OCI-LY7 (cell line): ENCODE results near the gene GOLGA7B. TPM values are rescaled to one million over a fixed set of nuclear protein-coding genes. Genes with fewer than 3 reads are reported as not detected.

Experiments used
- BruUV-seq: library from RNA; stranded (reverse); fragments of 400-500 nt; replicated peaks from 2 replicates; lab custom pipeline; 2021; lab: Mats Ljungman, UMichigan
- CTCF ChIA-PET: fragments of 300-600 bp; sonication (Branson Sonifier 250); formaldehyde crosslinking; loops from one replicate; lab custom pipeline; 2022; ENCODE audit warnings: antibody characterized with exemption; ENCODE audit not compliant: unreplicated experiment; lab: Charles Lee
- POLR2A ChIA-PET: fragments of 300-600 bp; sonication (Branson Sonifier 250); formaldehyde crosslinking; loops from one replicate; lab custom pipeline; 2022; ENCODE audit warnings: antibody characterized with exemption; lab: Charles Lee
- DNase-seq: peaks from one replicate; pipeline ENCODE4 v3.0.0-alpha.2; 2015; ENCODE audit warnings: low spot score
- H2AFZ ChIP-seq: fragments of 200-600 bp; sonication (generic), shearing (Covaris generic); 2 replicates; pipeline ENCODE4 v1.6.1; 2014; ENCODE audit warnings: mild to moderate bottlenecking, antibody characterized with exemption, low read length, moderate library complexity
- H3K27ac ChIP-seq: fragments of 200-600 bp; sonication (generic); 2 replicates; pipeline ENCODE4 v1.5.1; 2014; ENCODE audit warnings: mixed run types, low read depth, mild to moderate bottlenecking, moderate library complexity, low read length, inconsistent platforms; ENCODE audit not compliant: poor library complexity, severe bottlenecking
- H3K36me3 ChIP-seq: fragments of 200-600 bp; sonication (generic); 2 replicates; pipeline ENCODE4 v1.6.1; 2014; ENCODE audit warnings: mild to moderate bottlenecking, antibody characterized with exemption, low read length, moderate library complexity, mixed read lengths; ENCODE audit not compliant: insufficient read depth
- H3K4me1 ChIP-seq: fragments of 200-600 bp; sonication (generic); 2 replicates; pipeline ENCODE4 v1.5.1; 2014; ENCODE audit warnings: mild to moderate bottlenecking, low read length; ENCODE audit not compliant: insufficient read depth, poor library complexity, severe bottlenecking
- H3K4me2 ChIP-seq: fragments of 200-600 bp; sonication (generic); 2 replicates; pipeline ENCODE4 v1.6.1; 2014; ENCODE audit warnings: mild to moderate bottlenecking, low read length
- H3K4me3 ChIP-seq: fragments of 200-600 bp; sonication (generic); 2 replicates; pipeline ENCODE4 v1.5.1; 2014; ENCODE audit warnings: mild to moderate bottlenecking, low read depth, low read length; ENCODE audit not compliant: poor library complexity, severe bottlenecking
- H3K79me2 ChIP-seq: fragments of 200-600 bp; sonication (generic); 2 replicates; pipeline ENCODE4 v1.6.1; 2016; ENCODE audit warnings: low read depth, mild to moderate bottlenecking, low read length, moderate library complexity, mixed read lengths; ENCODE audit not compliant: insufficient read depth
- H3K9me2 ChIP-seq: fragments of 200-600 bp; sonication (generic); 2 replicates; pipeline ENCODE4 v1.6.1; 2016; ENCODE audit warnings: mild to moderate bottlenecking, low read length, mixed read lengths; ENCODE audit not compliant: insufficient read depth
- H3K9me3 ChIP-seq: fragments of 200-600 bp; sonication (generic); 2 replicates; pipeline ENCODE4 v1.6.1; 2014; ENCODE audit warnings: mild to moderate bottlenecking, mixed run types, low read length, mixed read lengths
- H4K20me1 ChIP-seq: fragments of 200-600 bp; sonication (generic); 2 replicates; pipeline ENCODE4 v1.6.1; 2014; ENCODE audit warnings: mild to moderate bottlenecking, antibody characterized with exemption, low read length, moderate library complexity, mixed read lengths; ENCODE audit not compliant: insufficient read depth
- EZH2phosphoT487 ChIP-seq: fragments of 200-600 bp; sonication (generic); IDR thresholded peaks from 2 replicates; pipeline ENCODE4 v1.6.1; 2018; ENCODE audit warnings: low read depth, borderline replicate concordance, mild to moderate bottlenecking, mixed run types, antibody characterized with exemption, low read length, moderate library complexity, mixed read lengths
- intact Hi-C: fragments of 100-400 bp; cut with micrococcal nuclease; formaldehyde crosslinking; loops from one replicate; pipeline ENCODE4 v1.10.0; 2022; ENCODE audit not compliant: unreplicated experiment
- total RNA-seq, 2 experiments: library from RNA; depleted of rRNA in 1 of 2; stranded (reverse); fragments of >200 nt in 1 of 2; shearing (Covaris generic) in 1 of 2; gene quantifications; 2 replicates each; pipeline ENCODE4 v1.2.3, GENCODE V29; 2014 to 2022
- TF ChIP-seq, protein P1 (sequence below): fragments of 200-600 bp; sonication (generic); conservative IDR thresholded peaks from 2 replicates; pipeline ENCODE4 v1.5.1; 2014; ENCODE audit warnings: mild to moderate bottlenecking, antibody characterized with exemption, low read length, moderate library complexity, mixed read lengths

Gene GOLGA7B
- total RNA-seq, 2 experiments from 2014 or later, result 0.08 to 0.09 TPM

DNA sequence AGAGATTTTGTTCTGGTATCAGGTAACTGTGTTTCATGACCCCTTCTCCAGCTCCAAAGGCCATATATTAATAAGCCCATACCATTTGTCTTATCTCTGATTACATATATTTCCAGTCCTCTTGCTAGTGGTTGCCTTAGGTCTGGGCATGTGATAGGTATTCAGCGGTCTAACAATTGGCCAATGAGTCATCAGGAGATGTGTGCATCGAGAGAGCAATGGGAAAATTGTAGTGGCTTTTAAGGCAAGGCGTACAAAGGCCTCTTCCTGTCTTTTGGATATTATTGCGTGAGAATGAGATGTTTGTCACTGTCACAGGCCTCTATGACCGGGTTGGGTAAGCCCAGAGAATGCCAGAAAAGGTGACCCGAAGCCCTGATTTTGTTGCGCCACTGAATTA is 39.2 kb upstream of the GOLGA7B start:
- POLR2A ChIA-PET, result no interaction called here
- Histone ChIP-seq H4K20me1 (no peaks in the 10 kb centered on the region), H3K9me3 (no peaks in the 10 kb centered on the region), H3K4me3 (no peak overlapping the region), H3K27ac (no peak overlapping the region), H3K4me2 (no peak overlapping the region), H3K4me1 (no peaks in the 10 kb centered on the region), H3K79me2 (no peaks in the 10 kb centered on the region), H3K9me2 (no peaks in the 10 kb centered on the region), H3K36me3 (no peaks in the 10 kb centered on the region), H2AFZ (no peak overlapping the region)
- DNase-seq, result no peak
- TF ChIP-seq EZH2phosphoT487, result no peak
- TF ChIP-seq, protein P1, sequence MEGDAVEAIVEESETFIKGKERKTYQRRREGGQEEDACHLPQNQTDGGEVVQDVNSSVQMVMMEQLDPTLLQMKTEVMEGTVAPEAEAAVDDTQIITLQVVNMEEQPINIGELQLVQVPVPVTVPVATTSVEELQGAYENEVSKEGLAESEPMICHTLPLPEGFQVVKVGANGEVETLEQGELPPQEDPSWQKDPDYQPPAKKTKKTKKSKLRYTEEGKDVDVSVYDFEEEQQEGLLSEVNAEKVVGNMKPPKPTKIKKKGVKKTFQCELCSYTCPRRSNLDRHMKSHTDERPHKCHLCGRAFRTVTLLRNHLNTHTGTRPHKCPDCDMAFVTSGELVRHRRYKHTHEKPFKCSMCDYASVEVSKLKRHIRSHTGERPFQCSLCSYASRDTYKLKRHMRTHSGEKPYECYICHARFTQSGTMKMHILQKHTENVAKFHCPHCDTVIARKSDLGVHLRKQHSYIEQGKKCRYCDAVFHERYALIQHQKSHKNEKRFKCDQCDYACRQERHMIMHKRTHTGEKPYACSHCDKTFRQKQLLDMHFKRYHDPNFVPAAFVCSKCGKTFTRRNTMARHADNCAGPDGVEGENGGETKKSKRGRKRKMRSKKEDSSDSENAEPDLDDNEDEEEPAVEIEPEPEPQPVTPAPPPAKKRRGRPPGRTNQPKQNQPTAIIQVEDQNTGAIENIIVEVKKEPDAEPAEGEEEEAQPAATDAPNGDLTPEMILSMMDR, result no peak
- intact Hi-C loops, result no loop called here
- BruUV-seq, result no TSS peak
- CTCF ChIA-PET, result no interaction called here

DNA sequence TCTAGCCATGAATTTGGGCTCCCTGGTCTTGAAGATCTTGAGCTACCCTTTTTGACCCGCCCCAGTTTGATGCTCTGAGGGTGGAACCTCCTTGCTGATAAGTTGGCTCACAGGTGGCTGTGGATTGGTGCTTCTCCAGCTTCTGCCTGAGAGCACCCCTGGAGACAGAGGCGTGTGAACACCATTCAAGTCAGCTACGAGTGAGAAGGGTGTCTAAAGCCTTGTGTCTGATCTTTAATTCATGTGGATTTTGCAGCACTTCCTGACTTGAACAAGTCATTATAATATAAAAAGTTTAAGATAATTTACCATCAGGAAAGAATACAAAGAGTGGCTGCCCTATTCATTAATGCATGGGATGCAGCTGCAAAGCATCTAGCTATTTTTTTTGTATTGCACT is 37.7 kb upstream of the GOLGA7B start:
- no peaks in the 10 kb centered on the region for H3K36me3 ChIP-seq
- no peaks in the 10 kb centered on the region for H3K9me2 ChIP-seq
- no peak overlapping the region for H3K27ac ChIP-seq
- TF ChIP-seq, protein P1, result no peak
- TF ChIP-seq EZH2phosphoT487, result no peak
- POLR2A ChIA-PET, result no interaction called here
- intact Hi-C loops, result no loop called here
- H2AFZ ChIP-seq, result no peak overlapping the region
- no peaks in the 10 kb centered on the region for H3K4me1 ChIP-seq
- no peak for DNase-seq
- CTCF ChIA-PET, result no interaction called here
- H3K79me2 ChIP-seq, result no peaks in the 10 kb centered on the region
- no peak overlapping the region for H3K4me2 ChIP-seq
- BruUV-seq, result no TSS peak
- no peaks in the 10 kb centered on the region for H4K20me1 ChIP-seq
- no peaks in the 10 kb centered on the region for H3K9me3 ChIP-seq
- no peak overlapping the region for H3K4me3 ChIP-seq

DNA sequence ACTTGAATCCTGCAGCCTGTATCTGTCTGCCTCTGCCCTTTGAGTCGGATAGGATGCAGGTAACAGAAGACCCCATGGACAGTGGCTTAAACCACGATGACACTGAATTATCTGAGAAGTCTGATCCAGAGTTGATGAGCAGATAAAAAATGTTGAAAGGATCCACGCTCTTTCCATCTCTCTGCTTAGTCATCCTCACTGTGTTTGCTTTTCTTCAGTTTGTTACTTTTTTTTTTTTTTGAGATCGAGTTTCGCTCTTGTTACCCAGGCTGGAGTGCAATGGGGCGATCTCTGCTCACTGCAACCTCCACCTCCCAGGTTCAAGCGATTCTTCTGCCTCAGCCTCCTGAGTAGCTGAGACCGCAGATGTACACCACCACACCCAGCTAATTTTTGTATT is 36.9 kb upstream of the GOLGA7B start:
- ChIA-PET CTCF (no interaction called here), POLR2A (no interaction called here)
- H3K4me3 ChIP-seq, result no peak overlapping the region
- intact Hi-C loops, result no loop called here
- H4K20me1 ChIP-seq, result no peaks in the 10 kb centered on the region
- no TSS peak for BruUV-seq
- no peaks in the 10 kb centered on the region for H3K36me3 ChIP-seq
- TF ChIP-seq, protein P1, result no peak
- no peak for TF ChIP-seq EZH2phosphoT487
- no peak overlapping the region for H3K4me2 ChIP-seq
- no peak overlapping the region for H3K27ac ChIP-seq
- H3K9me2 ChIP-seq, result no peaks in the 10 kb centered on the region
- no peaks in the 10 kb centered on the region for H3K9me3 ChIP-seq
- H3K4me1 ChIP-seq, result no peaks in the 10 kb centered on the region
- no peak overlapping the region for H2AFZ ChIP-seq
- no peaks in the 10 kb centered on the region for H3K79me2 ChIP-seq
- no peak for DNase-seq
